GM12878 (cell line): ENCODE measurements around the gene ZNF335. TPM values are rescaled to one million over a fixed set of nuclear protein-coding genes. Genes with fewer than 3 reads are reported as not detected.

Experiments used
- ATAC-seq: fragments of 200-7000 bp; cut with Tn5 transposase; 3 replicates; pipeline ENCODE4 v1.9.1; 2020; ENCODE audit warnings: mild to moderate bottlenecking, moderate library complexity
- BruUV-seq: library from RNA; stranded (reverse); fragments of 400-500 nt; replicated peaks from 2 replicates; lab custom pipeline; 2021; lab: Mats Ljungman, UMichigan
- CTCF ChIA-PET: fragments of 300-600 bp; sonication (Branson Sonifier 250); formaldehyde crosslinking; extraction: SDS; loops from one replicate; lab custom pipeline; 2021; ENCODE audit warnings: inconsistent platforms; lab: Yijun Ruan, JAX
- POLR2A ChIA-PET: fragments of 350-600 bp; formaldehyde crosslinking; extraction: SDS; loops from one replicate; lab custom pipeline; 2021; ENCODE audit warnings: inconsistent platforms; lab: Charles Lee
- RAD21 ChIA-PET: fragments of 300-600 bp; sonication (Branson Sonifier 250); formaldehyde crosslinking; loops from one replicate; lab custom pipeline; 2023; ENCODE audit warnings: antibody characterized with exemption; ENCODE audit not compliant: unreplicated experiment; lab: Charles Lee
- SMC1A ChIA-PET: fragments of 300-600 bp; sonication (Branson Sonifier 250); formaldehyde crosslinking; loops from one replicate; lab custom pipeline; 2023; ENCODE audit not compliant: unreplicated experiment, uncharacterized antibody; lab: Charles Lee
- DNase-seq: peaks from one replicate; pipeline ENCODE4 v3.0.0-alpha.2; 2011; ENCODE audit warnings: low read depth, low spot score
- FAIRE-seq: peaks from 3 replicates; lab custom pipeline; 2011; peaks lifted over from hg19 to GRCh38; lab: Jason Lieb, UNC
- H2AFZ ChIP-seq: 2 replicates; pipeline ENCODE4 v1.6.0; 2011; ENCODE audit warnings: low read depth, low read length, control low read depth; ENCODE audit not compliant: control insufficient read depth
- H3K27ac ChIP-seq: 2 replicates; pipeline ENCODE4 v1.5.1; 2011; ENCODE audit warnings: control low read depth; ENCODE audit not compliant: control insufficient read depth, insufficient read depth
- H3K27me3 ChIP-seq, 2 experiments: replicated peaks in 1 of 2; 2 replicates each; pipeline versions ENCODE4 v1.6.0 to v1.6.1; 2011; ENCODE audit warnings: low read length in 1 of 2; ENCODE audit not compliant: control insufficient read depth in 2 of 2, insufficient read depth in 2 of 2
- H3K36me3 ChIP-seq, 2 experiments: 2 replicates each; pipeline ENCODE4 v1.5.1; 2011; ENCODE audit warnings: low read length in 1 of 2; ENCODE audit not compliant: control insufficient read depth in 2 of 2, insufficient read depth in 2 of 2
- H3K4me1 ChIP-seq: 2 replicates; pipeline ENCODE4 v1.6.1; 2011; ENCODE audit warnings: mild to moderate bottlenecking, low read length, moderate library complexity, mixed read lengths; ENCODE audit not compliant: control insufficient read depth, insufficient read depth
- H3K4me2 ChIP-seq: 2 replicates; pipeline ENCODE4 v1.6.0; 2011; ENCODE audit warnings: control low read depth; ENCODE audit not compliant: control insufficient read depth, insufficient read depth
- H3K4me3 ChIP-seq: fragments of 200-600 bp; sonication (generic); 2 replicates; pipeline ENCODE4 v1.5.1; 2016
- H3K79me2 ChIP-seq: 2 replicates; pipeline ENCODE4 v1.6.0; 2011; ENCODE audit warnings: low read length; ENCODE audit not compliant: control insufficient read depth, insufficient read depth
- H3K9ac ChIP-seq: 2 replicates; pipeline ENCODE4 v1.8.0; 2011; ENCODE audit warnings: low read length, control low read depth, mixed read lengths; ENCODE audit not compliant: control insufficient read depth, insufficient read depth
- H3K9me3 ChIP-seq: replicated peaks from 3 replicates; pipeline ENCODE4 v1.5.1; 2011; ENCODE audit warnings: mild to moderate bottlenecking, low read length; ENCODE audit not compliant: control insufficient read depth, insufficient read depth
- H4K20me1 ChIP-seq: 2 replicates; pipeline ENCODE4 v1.6.0; 2011; ENCODE audit not compliant: control insufficient read depth, insufficient read depth
- BHLHE40 ChIP-seq, 2 experiments: fragments of 450-650 bp in 1 of 2; IDR thresholded peaks; 2 replicates each; pipeline ENCODE4 v1.6.1; 2011 to 2017; ENCODE audit warnings: low read depth in 2 of 2, borderline replicate concordance in 1 of 2, improper control_type of control experiment in 1 of 2, low read length in 1 of 2, mild to moderate bottlenecking in 1 of 2
- BMI1 ChIP-seq: fragments of 450-650 bp; IDR thresholded peaks from 2 replicates; pipeline ENCODE4 v1.6.1; 2016; ENCODE audit warnings: mild to moderate bottlenecking, moderate library complexity, borderline replicate concordance
- E2F8 ChIP-seq: fragments of 450-650 bp; IDR thresholded peaks from 2 replicates; pipeline ENCODE4 v1.6.1; 2018; ENCODE audit warnings: mild to moderate bottlenecking, low read depth, moderate library complexity; ENCODE audit not compliant: partially characterized antibody
- ELK1 ChIP-seq: IDR thresholded peaks from 2 replicates; pipeline ENCODE4 v1.6.1; 2012; ENCODE audit warnings: low read depth, low read length, improper control_type of control experiment
- IRF4 ChIP-seq: IDR thresholded peaks from 2 replicates; pipeline ENCODE4 v1.6.1; 2011; ENCODE audit warnings: low read depth, low read length
- NR2F1 ChIP-seq: fragments of 450-650 bp; conservative IDR thresholded peaks from 2 replicates; pipeline ENCODE4 v1.6.1; 2017; ENCODE audit warnings: mild to moderate bottlenecking
- PKNOX1 ChIP-seq: fragments of 450-650 bp; IDR thresholded peaks from 2 replicates; pipeline ENCODE4 v1.6.1; 2016; ENCODE audit warnings: mild to moderate bottlenecking
- POLR2AphosphoS2 ChIP-seq: IDR thresholded peaks from 2 replicates; pipeline ENCODE4 v1.6.1; 2011; ENCODE audit warnings: low read depth, mild to moderate bottlenecking, low read length, improper control_type of control experiment, moderate library complexity
- SP1 ChIP-seq: IDR thresholded peaks from one replicate; pipeline ENCODE4 v1.6.1; 2011; ENCODE audit warnings: low read depth, low read length
- TAF1 ChIP-seq: IDR thresholded peaks from 2 replicates; pipeline ENCODE4 v1.6.1; 2011; ENCODE audit warnings: mild to moderate bottlenecking, low read depth, low read length, borderline replicate concordance
- TARDBP ChIP-seq: IDR thresholded peaks from 2 replicates; pipeline ENCODE4 v1.6.1; 2016; ENCODE audit warnings: borderline replicate concordance
- TCF12 ChIP-seq: IDR thresholded peaks from 2 replicates; pipeline ENCODE4 v1.6.1; 2011; ENCODE audit warnings: low read depth, mild to moderate bottlenecking, low read length
- whole genome bisulfite sequencing: methylation state at CpG from one replicate; pipeline ENCODE4 v1.1.6; 2016; ENCODE audit warnings: low lambda C conversion rate; ENCODE audit not compliant: insufficient replicate concordance, insufficient coverage; ENCODE audit errors: missing lambda C conversion rate; 5-methylcytosine and 5-hydroxymethylcytosine counted together
- in situ Hi-C: fragments of 300-500 bp; cut with MboI; formaldehyde crosslinking; loops from 9 replicates; pipeline ENCODE4 v1.14.3; 2018; ENCODE audit warnings: mixed read lengths
- intact Hi-C: fragments of 100-400 bp; cut with micrococcal nuclease; formaldehyde crosslinking; loops from one replicate; pipeline ENCODE4 v1.14.2; 2022; ENCODE audit not compliant: unreplicated experiment
- polyA plus RNA-seq, 11 experiments: library from polyadenylated mRNA; depleted of rRNA in 4 of 11; unstranded in 6 of 11; stranded (reverse) in 5 of 11; fragments of >200 nt; fragmentation: Nextera tagmentation in 4 of 11; fragmentation: Illumina TruSeq in 1 of 11; extraction: Ambion mirVana in 4 of 11; extraction: Trizol in 1 of 11; gene quantifications; 1 replicate in 1 of 11; 2 replicates in 10 of 11; pipeline versions ENCODE4 v1.2.1 to v1.2.3, GENCODE V29; 2011 to 2016; ENCODE audit warnings: inconsistent platforms in 2 of 11, missing spikeins in 2 of 11, low read depth in 1 of 11
- total RNA-seq, 4 experiments: library from RNA; depleted of rRNA in 3 of 4; stranded (reverse); fragments of >200 nt in 3 of 4; fragmentation: Illumina TruSeq in 1 of 4; extraction: Trizol in 1 of 4; gene quantifications; 2 replicates each; pipeline versions ENCODE4 v1.2.1 to v1.2.3, GENCODE V29; 2013 to 2021

Gene ZNF335
- total and polyA plus RNA-seq, 10 of the 15 experiments (the other 5 are each of a cell fraction or from before 2014, with no cell fraction given) = 0.74 to 30.1 (median 14.5) TPM

GRCh38 chr20:45994761-45995493 is 22.9 kb upstream of the ZNF335 start (continued):
- TF ChIP-seq TAF1 (no peak), ELK1 (no peak), SP1 (no peak), E2F8 (no peak)

GRCh38 chr20:45993197-45993951 is 21.4 kb upstream of the ZNF335 start:
- peak; percentile 98 for ATAC-seq
- no peak overlapping the region; the same call in 1 of the 2 replicates for H2AFZ ChIP-seq
- no peaks in the 10 kb centered on the region for H3K79me2 ChIP-seq
- TF ChIP-seq NR2F1 (peak; percentile 74), IRF4 (0 out of 2 replicates have a peak, but pooled peaks have one; percentile 26), POLR2AphosphoS2 (no peak), TARDBP (no peak), PKNOX1 (peak; percentile 26; the same call in 1 of the 2 replicates), SP1 (no peak), BMI1 (no peak), BHLHE40 (IDR thresholded peaks at IDR 0.05; ENCODE audit: borderline replicate concordance in 1 of 2, low read depth in 2 of 2, low read length in 1 of 2) (no peak), TCF12 (no peak)
- no peak overlapping the region for H3K27ac ChIP-seq
- no TSS peak for BruUV-seq
- no peaks in the 10 kb centered on the region; a peak in 1 of 4 replicates for H3K27me3 ChIP-seq
- DNase-seq = no peak
- H3K36me3 ChIP-seq = no peaks in the 10 kb centered on the region
- in situ Hi-C loops = no loop called here
- H3K4me2 ChIP-seq = no peak overlapping the region
- no peaks in the 10 kb centered on the region for H4K20me1 ChIP-seq
- ChIA-PET SMC1A (no interaction called here), POLR2A (no interaction called here), RAD21 (interaction anchor here (1.1 kb wide), 1 partner anchor 21 kb away, joined by 3 read pairs; no protein-coding TSS in a partner anchor), CTCF (interaction anchor here (1.1 to 2.7 kb wide), 2 partner anchors 20 to 24 kb away, joined by 3 to 21 read pairs; no protein-coding TSS in a partner anchor)
- peak; percentile 65 for FAIRE-seq
- no peaks in the 10 kb centered on the region for H3K9me3 ChIP-seq
- peaks cover 18% of the 10 kb centered on the region for H3K4me1 ChIP-seq
- no peak overlapping the region for H3K9ac ChIP-seq
- WGBS = 26% methylated on average over 11 of the region's 12 CpGs
- H3K4me3 ChIP-seq = no peak overlapping the region
- intact Hi-C loops = no loop called here
